ENCODE measurements around the gene GNAO1.
A peak's percentile ranks its signal among the peaks of the same experiment; 100 is the strongest.

The GNAO1 gene

DNA sequence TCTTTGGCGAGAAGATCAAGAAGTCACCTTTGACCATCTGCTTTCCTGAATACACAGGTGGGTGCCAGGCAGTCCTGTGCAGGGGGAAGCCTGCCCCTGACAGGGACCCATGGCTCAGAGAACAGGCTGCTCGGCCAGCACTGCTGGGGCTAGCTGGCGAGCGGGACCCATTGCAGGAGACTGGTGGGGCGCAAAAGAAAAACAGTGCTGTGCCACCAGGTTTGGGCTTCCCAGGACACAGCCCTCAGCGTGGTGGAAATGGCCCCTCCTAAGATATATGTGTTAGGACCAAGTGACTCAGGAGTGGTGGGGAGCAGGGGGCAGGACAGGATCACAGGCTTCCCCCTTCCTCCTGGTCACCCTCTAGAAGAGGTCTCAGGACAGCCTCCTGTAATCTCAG, 160.2 kb downstream of the GNAO1 start:
- no peak for DNase-seq

- DNase-seq, result no peak
Measured at GRCh38 chr16:56352351-56353053, 161.2 kb downstream of the GNAO1 start.

- DNase-seq, result no peak
Measured at GRCh38 chr16:56353054-56353921, 162.0 kb downstream of the GNAO1 start.

DNA sequence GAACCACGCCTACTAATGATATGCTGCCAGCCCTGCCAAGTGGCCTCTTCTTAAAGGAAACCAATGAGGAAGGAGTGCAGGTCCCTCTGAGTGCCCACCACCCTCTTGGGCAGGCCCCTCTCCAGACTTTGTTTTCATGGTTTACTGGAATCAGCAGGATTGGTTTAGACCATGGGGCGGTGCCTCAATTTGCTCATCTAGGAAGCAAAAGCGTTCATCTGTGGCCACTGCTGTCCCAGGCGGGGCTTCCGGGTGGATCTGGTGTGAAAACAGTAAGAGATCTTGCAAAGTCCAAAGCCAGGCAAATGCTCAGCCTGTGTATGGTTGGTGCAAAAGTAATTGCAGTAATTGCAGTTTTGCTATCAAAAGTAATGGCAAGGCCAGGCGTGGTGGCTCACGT, 162.7 kb downstream of the GNAO1 start:
- no peak for DNase-seq

DNA sequence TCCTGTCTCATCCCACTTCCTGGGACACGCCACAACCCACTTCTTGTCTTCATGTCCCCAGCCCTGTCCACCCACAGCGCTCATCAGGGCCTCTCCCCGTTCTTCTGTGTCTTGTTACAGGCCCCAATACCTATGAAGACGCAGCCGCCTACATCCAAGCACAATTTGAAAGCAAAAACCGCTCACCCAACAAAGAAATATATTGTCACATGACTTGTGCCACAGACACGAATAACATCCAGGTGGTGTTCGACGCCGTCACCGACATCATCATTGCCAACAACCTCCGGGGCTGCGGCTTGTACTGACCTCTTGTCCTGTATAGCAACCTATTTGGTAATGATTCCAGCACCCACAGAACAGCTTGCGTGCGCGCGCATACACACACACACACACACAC, 163.5 kb downstream of the GNAO1 start:
- no peak for DNase-seq

GRCh38 chr16:56355221-56355620, 163.9 kb downstream of the GNAO1 start:
- no peak for DNase-seq

GRCh38 chr16:56355786-56356275, 164.5 kb downstream of the GNAO1 start:
- no peak for DNase-seq

- DNase-seq, result peak; percentile 78 to 91 (median 83)
Measured at GRCh38 chr16:56356276-56357240, 165.3 kb downstream of the GNAO1 start.

DNA sequence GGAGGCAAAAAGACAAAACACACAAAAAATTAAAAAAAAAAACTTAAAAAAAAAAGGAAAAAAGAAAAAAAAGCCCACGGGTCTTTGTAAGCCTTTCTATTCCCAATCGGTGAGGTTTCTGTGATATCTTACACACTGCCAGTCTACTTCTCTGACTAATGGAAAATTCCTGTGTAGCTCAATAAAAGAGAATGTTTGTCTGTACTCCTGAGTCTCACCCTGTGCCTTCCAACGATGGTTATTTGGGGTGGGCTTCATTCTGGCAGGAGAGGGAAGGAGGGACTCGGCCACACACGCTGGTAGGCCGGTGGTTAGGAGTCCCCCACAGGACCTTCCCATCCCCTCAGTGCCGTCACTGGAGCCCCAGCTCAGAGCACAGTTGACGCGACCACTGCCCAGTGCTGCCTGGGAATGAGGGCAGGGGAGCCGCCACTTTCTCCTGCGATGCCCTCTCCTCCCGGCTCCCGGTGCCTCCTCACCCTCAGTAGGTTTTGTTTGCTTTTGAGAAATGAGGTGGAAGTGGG, 166.0 kb downstream of the GNAO1 start:
- no peak for DNase-seq

- DNase-seq, result peak; percentile 9 to 35 (median 28)
Measured at GRCh38 chr16:56357765-56358322, 166.6 kb downstream of the GNAO1 start.

DNA sequence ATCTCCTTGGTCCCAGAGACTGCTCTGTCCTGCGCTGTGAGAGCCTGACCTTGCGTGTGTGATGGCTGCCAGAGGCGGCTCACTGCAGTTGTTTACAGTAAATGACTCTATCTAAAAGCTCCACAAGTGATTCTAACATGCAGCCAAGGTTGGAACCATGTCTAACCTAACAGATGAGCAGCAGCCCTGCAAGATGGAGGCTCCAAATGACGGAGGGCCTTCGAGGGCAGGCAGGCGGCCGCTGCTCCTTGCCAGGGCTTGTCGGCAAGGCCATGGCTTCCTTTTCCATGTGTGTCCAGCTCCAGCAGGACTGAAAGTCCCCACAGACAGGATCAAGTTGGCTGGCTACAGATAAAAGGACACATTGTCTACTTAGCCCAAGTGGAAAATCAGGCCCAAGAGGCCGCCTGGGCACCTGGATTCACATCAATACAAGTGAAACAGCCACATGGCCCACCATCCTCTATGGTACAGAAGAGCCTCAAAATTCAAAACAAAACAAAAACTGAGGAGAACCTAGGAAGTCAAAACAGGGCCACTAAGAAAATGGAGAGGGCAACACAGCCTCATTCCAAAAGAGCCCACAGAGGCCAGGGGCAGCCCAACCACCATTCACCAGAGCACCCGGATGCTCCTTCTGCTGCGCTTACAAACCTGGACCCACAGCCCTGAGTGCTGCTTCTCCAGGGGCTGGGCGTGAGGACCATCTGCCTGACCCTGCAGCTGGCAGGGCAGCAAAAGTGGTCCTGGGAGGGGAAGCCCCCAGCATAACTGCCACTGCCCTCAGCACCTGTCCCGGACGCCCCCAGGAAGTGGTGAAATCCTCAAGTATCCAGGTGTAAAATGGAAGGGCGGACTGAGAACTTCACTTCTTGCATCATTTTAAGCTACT, 169.1 kb downstream of the GNAO1 start:
- DNase-seq, result no peak

DNA sequence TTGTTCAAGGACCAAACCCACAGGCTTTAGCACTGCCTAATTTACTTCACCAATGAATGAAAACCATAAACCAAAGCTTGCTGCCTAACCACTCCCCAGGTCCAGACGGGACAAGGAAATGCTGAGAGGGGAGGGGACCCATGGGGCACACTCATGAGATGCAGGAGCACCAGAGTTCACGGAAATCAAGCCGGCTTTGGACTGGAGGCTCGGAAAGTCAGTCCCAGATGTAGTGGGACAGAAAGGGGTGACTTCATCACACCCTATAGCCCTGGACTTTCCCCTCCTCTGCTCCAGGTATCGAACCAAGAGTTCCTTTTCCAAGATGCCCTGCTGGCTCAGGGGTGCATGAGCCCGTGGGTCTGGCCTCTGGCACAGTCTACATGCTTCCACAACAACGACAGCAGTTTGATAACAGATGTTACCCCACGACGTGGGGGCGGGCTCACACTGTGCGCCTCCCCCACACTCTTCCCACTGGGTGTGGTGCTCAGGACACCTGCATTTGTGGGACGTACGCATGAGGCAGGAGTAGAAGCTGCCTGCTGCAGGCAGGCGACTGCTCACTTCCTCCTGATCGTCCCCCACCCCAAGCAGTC, 170.9 kb downstream of the GNAO1 start:
- no peak for DNase-seq

GRCh38 chr16:56362706-56363105, 171.4 kb downstream of the GNAO1 start:
- DNase-seq, result no peak

DNA sequence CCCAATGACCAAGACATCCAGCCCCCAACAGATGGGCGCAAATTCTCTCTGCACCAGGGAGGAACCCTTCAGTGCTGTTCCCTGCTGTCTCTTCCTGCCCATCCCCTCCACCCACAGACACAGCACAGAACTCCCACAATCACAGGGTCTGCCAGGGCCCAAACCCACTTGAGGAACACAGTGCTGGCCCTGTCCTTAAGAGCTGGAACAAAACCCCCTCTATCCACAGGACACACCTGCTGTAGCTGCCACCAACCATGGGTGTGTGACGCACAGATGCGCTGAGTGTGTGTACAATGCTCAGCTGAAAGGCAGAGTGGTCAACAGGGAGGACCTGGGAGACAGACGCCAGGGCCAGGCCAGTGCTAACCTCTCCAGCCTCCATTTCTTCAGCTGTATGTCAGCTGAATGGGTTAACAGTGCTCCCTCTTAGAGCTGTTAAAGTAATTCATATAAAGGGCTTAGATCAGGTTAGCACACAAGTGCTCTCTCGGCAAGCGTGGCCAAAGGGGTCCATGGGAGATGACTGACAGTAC, 172.0 kb downstream of the GNAO1 start:
- DNase-seq, result no peak

DNA sequence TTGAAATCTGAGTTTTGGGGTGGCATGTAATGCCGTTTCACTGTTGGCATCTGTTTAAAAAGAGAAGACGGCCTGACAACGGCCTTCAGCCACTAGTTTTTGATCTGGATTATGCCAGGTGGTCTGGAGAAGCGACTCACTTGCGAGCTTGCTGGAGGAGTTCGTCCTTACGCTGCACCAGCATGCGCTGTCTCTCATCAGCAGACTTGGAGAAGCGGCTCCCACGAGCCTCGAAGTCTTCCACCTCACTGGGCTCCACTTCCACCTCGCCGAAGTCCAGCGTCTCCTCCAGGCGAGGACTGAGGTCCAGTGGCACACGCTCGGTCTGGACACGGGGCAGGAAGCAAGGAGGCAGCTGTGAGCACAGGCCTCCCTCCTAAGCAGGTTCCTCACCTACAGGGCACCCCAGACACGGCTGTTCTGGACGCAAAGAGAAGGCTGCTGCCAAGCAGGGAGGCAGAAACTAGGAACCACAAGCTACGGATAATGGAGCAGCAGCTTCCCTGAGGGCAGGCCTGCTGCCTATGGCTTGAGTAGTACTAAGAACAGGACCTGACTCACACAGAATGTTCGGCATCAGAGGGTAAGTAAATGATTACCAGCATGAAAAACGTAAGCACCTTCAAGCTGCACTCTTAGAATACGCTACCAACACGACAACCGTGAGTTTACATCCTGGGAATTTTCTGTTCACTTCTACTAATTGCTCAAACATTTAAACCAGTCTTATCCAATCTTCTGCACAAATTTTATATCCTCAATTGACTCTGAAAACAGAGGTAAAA, 172.7 kb downstream of the GNAO1 start:
- DNase-seq, result no peak

DNA sequence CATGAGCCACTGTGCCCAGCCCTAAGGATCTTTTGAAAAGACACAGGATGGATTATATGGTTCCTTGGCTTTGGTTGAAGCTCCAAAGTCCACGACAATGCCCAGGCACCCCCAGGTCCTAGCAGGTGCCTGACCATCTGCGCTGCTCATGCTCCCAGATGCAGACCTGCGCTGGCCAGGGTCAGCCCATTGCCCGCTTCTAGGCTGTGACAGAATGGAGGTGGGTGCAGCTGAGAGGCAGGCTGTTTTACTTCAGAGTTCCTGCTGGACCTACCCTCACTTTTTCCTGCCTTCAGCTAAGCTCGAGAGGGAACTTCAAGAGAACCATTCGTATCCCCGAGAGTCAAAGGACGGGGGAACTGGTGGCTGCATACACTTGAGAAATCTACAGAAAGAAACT, 173.6 kb downstream of the GNAO1 start:
- DNase-seq, result no peak

GRCh38 chr16:56365552-56365951, 174.3 kb downstream of the GNAO1 start:
- no peak for DNase-seq

GRCh38 chr16:56366945-56367344, 175.7 kb downstream of the GNAO1 start:
- no peak for DNase-seq

DNA sequence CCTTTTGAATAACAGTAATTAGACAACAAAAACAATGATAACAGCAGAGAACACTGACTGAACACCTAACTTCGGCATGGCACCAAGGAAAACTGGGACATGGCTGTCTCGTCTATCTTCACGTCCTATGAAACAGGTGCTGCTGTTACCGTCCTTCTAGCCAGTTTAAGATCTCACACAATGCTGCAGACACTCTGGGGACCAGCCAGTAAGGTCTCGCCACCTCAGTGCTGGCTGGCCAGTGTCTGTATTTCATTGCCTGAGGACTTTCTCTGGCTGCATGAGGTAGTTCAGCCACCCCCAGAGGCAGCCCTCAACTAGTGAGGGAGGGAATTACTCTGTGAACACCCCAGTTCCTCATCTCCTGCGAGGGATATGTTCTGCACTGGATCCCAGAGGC, 176.5 kb downstream of the GNAO1 start:
- DNase-seq, result no peak

All from suppressor macrophage (primary cell).